T-helper 1 cell treated with Interleukin-12 subunit alpha and Interleukin-12 subunit beta and Interleukin-4 antibody, amounts not matched to agents 30 ng/mL and 1 ng/mL, for 36 hours (primary cell): Measurements from ENCODE around the gene CDC42EP5. TPM values are rescaled to one million over a fixed set of nuclear protein-coding genes. Genes with fewer than 3 reads are reported as not detected.

Experiments
- intact Hi-C: fragments of 100-400 bp; cut with micrococcal nuclease; formaldehyde crosslinking; loops from one replicate; pipeline ENCODE4 v1.15.1; 2024
- total RNA-seq: library from RNA; stranded (reverse); gene quantifications from 2 replicates; pipeline ENCODE4 v1.2.3, GENCODE V29; 2022

Gene CDC42EP5
- total RNA-seq, 1 donor from 2014 or later, result not detected

DNA sequence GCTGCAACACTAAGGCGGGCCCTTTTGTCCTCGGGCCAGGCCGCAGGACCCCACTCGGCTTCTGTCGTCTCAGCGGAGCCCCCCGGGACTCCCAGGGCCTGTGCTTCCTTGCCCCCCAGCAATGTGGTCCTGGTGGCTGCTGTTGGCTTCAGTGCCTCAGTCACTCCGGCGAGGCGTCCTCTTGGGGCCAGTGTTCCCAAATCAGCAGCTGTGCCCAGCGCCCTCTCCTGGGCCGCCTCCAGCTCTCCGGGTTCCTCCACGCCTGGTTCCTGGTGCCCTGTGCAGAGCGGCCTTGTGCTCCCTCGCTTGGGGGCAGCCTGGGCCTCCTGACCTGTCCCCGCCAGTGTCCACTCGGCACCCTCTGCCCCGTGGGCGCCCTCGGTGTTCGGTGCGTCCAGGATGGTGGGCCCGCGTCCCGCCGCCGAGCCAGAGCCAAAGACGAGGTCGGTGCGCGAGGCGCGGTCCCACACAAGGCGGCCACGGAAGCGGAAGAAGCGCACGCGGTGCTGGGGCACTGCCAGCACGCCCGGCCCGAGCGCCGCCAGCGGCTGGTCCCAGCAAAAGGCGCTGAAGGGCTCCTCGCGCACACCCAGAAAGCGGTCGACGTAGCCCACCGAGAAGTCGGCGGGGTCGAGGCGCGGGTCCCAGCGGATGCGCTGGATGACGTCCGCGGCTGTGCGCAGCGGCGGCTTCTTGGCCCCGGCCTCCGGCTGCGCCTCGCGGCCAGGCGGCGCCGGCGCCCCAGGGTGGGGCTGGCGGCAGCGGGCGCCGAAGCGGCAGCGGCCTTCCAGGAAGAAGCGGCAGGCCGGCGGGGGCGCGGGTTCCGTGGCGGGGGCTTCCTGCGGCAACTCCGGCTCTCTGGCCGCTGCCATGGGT, 10.2 kb downstream of the CDC42EP5 start:
- intact Hi-C loops, result loop anchor here (1.0 to 10.0 kb wide), 4 partner anchors 14 to 1852 kb away; partner anchors contain the start of genes LENG8, PPP6R1, RPL28 and TMEM238

DNA sequence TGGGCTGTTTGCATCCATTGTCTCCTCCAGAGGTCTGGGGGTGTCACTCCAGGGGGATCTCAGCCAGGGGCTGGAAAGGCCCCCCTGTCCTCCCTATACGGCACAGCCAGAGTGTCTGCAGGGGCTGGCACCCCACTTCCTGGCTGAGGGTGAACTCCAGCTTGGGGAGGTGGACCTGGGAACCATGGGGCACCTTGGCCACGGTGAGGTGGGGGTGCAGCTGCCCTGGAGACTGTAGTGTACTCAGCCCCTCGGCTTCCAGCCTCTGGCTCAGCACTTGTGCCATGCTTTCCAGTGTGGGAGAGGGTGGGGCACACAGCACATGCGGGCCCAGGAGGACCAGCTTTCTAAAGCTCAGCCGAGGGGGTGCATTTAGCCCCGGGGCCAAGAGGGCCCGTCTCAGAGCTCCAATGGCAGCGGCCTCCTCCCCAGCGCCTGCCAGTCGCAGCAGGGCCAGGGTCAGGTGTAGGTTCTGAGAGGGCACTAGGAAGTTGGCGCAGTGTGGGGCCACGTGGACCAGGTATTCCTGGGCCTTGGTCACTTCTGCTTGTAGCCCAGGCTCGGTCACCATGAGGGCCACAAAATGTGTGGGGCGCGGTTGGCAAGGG, 10.9 kb downstream of the CDC42EP5 start:
- intact Hi-C loops, result loop anchor here (5.0 to 10.0 kb wide), 3 partner anchors 795 to 1853 kb away; partner anchors contain the start of genes PPP6R1, RPL28, TMEM238 and ZSCAN5A

DNA sequence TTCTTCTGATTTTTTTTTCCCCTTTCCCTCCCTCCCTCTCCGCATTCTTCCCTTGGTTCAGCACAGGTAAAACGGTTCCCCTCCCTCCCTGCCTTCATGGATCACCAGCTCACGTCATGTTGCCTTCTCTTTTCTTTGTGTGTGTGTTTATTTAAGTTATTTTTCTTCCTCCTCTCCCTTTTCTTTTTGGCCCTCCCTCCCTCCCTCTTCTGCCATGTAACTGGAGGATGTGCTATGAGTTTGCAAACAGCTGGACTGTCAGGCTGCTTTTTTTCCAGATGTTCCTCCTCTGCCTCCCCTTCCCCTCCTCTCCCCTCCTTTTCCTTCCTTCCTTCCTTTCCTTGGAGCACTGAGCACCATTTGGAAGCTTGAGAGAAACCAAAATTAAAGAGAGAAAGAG, 11.5 kb downstream of the CDC42EP5 start:
- intact Hi-C loops, result loop anchor here (5.0 to 10.0 kb wide), 3 partner anchors 796 to 1853 kb away; partner anchors contain the start of genes PPP6R1, RPL28, TMEM238 and ZSCAN5A

DNA sequence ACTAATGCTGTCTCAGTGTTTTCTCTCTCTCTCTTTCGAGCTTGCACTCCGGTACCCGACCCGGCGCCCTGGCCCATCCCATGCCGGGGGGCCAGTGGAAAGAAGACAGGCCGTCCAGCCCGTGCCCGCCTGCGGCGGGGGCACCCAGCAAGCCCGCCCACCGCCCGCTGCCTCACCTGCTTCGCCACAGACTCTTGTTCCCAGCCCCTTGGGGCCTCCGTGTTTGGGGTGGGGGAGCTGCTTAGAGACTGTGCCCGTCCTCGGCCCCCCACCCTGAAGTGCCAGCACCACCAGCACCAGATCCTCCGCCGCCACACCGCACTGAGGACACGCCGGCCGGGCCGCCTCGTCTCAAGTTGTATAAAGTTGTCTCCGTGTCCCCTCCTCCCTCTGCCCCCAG, 11.9 kb downstream of the CDC42EP5 start:
- intact Hi-C loops, result loop anchor here (5.0 to 10.0 kb wide), 3 partner anchors 796 to 1854 kb away; partner anchors contain the start of genes PPP6R1, RPL28, TMEM238 and ZSCAN5A

DNA sequence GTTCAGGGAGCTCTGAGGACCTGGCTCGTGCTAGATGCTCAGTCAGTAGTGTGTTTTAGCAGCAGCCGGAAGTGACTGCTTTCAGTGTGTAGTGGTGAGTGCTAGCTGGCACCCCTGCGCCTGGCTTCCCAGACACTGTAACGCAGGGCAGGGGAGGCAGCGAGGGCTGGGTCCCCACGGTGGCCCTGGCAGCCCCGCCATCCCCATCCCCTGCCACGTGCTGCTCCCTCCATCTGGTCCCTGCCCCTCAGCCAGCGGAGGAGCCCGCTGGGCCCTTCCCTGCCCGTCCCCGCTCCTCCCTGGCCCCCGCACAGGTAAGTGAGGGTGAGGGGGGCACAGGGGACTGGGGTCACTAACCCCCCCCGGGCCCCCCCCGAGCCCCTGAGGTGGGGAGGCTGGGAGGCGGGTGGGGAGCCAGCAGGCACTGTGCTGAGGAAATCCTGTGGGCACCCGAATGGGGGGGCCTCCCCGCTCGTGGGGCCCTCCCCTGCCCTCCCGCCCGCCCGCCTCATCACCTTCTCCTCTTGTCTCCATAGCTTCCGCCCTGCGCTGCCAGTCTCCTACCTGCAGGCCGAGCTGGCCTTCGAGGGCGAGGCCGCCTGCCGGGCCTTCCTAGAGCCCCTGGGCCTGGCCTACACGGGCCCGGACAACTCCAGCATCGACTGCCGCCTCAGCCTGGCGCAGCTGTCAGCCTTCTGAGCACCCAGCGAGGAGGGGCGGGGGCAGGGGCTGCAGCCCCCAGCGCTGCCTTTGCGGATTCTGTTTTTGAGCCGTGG, 12.7 kb downstream of the CDC42EP5 start:
- intact Hi-C loops, result loop anchor here (5.0 to 10.0 kb wide), 3 partner anchors 797 to 1854 kb away; partner anchors contain the start of genes PPP6R1, RPL28, TMEM238 and ZSCAN5A

DNA sequence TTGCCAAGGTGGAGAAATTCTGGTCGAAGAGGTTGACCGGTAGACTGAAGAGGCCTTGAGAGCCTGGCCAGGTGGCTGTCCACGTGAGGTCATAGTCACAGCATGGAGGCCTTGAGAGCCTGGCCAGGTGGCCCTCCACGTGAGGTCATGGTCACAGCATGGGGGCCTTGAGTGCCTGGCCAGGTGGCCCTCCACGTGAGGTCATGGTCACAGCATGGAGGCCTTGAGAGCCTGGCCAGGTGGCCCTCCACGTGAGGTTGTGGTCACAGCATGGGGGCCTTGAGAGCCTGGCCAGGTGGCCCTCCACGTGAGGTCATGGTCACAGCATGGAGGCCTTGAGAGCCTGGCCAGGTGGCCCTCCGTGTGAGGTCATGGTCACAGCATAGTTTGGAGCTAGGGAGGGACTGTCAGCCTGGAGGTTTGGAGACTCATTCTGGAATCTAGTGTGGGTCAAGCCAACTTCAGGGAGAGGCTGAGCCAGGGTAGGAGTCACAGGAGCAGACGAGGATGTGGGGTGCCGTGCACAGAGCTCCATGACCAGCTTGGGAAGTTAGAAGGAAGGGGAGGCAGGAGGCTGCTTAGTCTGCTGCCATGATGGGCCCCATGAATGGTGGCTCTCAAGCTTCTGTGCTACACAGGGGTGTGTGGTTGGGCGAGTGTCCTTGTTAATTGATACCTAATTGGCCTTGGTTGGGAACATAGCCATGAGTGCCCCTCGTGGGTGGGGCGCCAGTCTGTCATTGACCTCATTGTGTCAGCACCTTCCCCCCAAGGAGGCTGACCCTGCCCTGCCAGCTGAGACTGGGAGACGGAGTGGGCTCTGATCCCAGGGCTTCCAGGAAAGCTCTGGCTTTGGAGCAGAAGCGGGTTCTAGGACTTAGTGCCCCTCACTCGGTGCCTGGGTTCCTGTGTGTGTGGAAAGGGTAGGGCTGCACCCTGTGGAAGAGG, 13.5 kb downstream of the CDC42EP5 start:
- intact Hi-C loops, result loop anchor here (5.0 to 10.0 kb wide), 3 partner anchors 798 to 1855 kb away; partner anchors contain the start of genes PPP6R1, RPL28, TMEM238 and ZSCAN5A

DNA sequence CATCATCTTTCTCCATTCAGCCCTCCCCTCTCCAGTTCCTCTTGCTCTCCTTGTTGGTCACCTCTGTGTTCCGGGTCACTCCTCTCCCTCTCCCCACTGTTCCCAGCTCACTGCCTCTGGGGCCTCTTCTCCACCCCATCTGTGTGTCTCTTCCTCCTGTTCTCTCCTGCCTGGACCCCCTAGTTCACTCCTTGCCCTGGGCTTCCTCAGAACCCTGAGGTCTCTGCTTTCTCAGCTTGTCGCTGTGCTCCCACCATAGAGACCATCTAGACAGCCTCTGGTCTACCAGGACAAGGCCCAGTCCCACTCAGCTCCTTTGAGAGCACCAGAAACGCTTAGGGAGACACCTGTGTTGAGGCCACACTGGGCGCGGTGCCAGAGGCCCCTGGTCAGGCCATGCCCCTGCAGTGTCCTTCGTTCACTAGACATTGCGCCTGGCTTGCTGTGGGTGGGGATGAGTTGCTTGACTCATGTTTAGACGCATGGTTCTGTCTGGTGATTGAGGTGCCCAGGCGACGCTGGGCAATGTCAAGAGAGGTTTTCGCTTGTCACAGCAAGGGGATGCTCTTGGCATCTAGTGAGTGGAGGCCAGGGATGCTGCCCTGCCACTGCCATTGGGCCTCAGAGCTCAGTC, 14.3 kb downstream of the CDC42EP5 start:
- intact Hi-C loops, result no loop called here

DNA sequence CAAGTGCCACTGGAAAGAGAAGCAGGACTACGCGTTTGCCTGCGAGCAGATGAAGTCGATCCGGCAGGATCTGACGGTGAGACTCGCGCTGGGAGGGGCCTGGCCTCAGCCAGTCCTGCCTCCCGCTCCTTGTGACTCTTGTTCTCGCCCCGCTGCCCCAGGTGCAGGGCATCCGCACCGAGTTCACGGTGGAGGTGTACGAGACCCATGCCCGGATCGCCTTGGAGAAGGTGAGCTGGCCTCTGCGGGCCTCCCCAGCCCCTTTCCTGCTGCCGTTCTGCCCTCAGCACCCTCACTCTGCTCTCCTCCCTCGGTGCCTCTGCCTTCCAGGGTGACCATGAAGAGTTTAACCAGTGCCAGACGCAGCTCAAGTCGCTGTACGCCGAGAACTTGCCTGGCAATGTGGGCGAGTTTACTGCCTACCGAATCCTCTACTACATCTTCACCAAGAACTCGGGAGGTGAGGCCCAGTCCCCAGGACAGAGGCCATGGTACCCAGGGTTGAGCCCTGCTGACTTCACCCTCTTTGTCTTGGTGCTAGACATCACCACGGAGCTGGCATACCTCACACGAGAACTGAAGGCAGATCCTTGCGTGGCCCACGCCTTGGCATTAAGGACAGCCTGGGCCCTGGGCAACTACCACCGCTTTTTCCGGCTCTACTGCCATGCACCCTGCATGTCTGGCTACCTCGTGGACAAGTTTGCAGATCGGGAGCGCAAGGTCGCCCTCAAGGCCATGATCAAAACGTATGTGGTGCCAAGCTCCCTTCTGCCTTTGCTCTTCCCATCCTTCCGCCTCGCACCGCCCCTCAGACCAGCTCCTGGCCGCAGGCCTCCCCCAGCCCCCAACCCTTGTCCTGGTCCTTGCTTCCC, 15.1 kb downstream of the CDC42EP5 start:
- intact Hi-C loops, result no loop called here

DNA sequence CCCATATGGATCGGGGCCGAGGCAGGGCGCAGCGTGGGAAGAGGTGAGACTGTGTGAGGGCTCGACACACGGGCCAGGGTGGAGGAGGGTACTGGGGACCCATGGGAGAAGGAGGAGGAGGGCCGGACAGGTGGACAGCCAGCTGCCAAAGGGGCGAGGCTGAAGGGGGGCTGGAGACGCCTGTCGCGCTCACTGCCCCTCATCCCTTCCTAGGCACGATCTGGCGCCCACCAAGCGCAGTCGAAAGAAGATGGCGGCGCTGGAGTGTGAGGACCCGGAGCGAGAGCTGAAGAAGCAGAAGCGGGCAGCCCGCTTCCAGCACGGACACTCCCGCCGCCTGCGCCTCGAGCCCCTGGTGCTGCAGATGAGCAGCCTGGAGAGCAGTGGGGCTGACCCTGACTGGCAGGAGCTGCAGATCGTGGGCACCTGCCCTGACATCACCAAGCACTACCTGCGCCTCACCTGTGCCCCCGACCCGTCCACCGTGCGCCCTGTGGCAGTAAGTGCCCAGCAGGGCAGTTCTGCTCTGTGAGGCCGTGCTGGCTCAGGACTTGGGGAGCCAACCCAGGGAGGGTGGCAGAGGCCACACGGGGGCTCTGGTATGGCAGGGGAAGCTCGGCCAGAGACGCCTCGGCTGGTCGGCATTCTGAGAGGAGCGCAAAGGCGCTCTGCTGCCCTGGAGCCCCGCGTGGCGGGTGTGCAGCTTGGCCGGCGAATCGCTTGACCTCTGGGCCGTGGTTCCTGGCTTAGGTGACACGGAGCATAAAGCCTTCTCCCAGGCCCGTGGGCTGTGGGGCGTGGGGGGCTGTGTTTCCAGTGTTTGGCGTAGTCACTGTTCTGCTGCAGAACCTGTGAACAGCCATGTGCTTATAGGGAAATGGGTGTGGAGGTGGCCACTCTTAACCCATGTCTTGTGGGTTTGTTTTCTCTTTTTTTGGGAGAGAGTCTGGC, 16.4 kb downstream of the CDC42EP5 start:
- intact Hi-C loops, result no loop called here

DNA sequence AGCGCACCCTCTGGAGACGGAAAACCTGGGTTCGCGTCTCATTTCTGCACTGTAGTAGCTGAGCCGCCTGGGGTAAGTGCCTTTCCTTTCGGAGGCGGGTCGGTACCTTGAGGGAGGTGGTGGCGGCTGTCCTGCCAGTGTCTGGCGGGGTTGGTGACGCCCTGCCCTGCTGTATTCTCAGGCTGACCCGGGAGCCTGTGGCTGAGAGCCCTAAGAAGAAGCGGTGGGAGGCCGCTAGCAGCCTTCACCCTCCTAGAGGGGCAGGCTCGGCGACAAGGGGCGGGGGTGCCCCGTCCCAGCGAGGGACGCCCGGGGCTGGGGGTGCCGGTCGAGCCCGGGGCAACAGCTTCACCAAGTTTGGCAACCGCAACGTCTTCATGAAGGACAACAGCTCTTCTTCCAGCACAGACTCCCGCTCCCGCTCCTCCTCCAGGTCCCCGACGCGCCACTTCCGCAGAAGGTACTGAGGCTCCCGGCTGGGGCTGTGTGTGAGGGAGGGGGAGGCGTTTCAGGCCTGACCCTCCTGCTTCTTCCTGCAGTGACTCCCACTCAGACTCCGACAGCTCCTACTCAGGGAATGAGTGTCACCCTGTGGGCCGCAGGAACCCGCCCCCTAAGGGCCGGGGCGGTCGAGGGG, 17.2 kb downstream of the CDC42EP5 start:
- intact Hi-C loops, result no loop called here

DNA sequence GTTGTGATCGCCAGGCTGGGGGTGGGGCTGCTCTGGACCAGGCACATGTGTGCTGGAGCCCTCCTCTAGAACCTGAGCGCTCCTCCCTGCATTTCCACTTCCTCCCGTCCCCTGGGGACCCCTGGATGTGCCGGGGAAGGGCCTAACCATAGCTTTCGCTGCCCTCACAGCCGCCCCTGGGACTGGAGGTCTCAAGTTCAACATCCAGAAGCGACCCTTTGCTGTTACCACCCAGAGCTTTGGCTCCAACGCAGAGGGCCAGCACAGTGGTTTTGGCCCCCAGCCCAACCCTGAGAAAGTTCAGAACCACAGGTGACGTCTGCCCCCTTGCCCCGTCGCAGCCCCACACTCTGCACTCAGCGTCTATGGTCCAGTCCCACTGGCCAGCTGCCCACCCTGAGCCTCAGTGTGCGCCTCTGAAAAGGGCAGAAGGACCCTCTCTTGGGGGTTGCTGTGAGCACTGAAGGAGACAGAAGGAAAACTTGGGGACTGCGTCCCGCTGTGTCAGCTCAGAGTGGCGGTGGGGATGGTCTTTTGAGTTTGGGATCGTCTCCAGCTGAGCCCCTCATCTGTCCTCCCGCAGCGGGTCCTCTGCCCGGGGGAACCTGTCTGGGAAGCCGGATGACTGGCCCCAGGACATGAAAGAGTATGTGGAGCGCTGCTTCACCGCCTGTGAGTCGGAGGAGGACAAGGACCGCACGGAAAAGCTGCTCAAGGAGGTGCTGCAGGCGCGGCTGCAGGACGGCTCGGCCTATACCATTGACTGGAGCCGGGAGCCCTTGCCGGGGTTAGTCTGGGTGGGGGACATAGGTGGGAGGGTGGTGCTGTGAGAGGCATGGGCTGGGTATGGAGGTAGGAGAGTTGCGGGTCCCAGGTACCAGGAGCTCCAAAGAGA, 18.1 kb downstream of the CDC42EP5 start:
- intact Hi-C loops, result no loop called here

DNA sequence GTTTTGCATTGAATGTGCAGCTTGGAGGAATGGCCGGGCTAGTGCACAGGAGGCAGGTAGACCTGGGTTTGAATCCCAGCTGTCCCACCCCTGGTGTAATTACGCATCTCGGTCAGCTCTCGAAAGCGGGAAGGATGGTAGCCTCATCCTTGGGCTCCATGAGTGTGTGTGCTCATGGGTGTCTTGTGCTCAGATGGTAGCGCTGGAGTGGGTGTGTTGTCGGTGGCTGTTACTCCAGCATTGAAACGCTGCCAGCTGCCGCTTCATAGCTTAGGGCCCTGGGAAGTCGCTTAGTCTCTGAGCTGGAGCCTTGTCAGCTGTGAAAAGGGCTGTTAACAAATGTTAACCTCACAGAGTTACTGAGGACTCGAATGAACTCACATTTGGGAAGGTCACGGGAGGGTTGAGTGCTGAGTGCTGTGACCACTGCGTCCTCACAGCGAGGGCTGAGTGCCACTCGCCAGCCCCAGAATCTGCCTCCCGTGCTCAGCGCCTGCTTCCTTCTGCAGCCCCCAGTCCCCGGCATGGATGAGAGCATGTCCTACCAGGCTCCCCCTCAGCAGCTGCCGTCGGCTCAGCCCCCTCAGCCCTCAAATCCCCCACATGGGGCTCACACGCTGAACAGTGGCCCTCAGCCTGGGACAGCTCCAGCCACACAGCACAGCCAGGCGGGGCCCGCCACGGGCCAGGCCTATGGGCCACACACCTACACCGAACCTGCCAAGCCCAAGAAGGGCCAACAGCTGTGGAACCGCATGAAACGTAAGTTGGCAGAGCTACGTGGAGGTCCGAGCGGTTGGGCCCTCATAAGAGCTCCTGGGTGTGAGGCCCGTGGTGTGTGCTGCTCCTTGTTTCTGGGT, 18.9 kb downstream of the CDC42EP5 start:
- intact Hi-C loops, result no loop called here

DNA sequence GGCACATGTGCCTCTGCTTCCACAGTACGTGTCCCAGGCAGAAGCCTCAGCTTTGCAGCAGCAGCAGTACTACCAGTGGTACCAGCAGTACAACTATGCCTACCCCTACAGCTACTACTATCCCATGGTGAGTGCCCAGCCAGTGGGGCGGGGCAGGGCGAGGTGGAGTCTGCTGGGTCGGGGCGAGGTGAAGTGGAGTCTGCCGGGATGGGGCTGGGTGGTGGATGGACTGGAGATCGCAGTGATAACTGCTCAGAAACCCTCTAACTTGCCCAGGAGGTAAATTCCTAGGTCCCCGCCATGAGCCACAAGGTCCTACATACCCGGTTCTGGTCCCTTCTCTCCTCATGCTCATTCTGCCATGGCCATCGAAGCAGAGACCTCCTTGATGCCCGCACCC, 20.5 kb downstream of the CDC42EP5 start:
- intact Hi-C loops, result no loop called here

DNA sequence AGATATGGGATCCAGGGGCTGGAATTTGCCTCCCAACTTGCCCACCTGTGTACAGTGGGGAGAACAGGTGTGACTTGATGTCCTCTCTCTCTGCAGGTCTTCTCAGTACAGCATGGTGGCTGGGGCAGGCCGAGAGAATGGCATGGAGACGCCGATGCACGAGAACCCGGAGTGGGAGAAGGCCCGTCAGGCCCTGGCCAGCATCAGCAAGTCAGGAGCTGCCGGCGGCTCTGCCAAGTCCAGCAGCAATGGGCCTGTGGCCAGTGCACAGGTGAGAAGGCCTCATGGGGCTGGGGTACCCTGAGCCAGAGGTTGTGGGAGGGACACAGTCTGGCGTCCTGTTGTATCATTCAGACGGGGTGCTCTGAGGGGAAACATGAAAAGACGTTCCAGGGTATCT, 21.1 kb downstream of the CDC42EP5 start:
- intact Hi-C loops, result no loop called here

DNA sequence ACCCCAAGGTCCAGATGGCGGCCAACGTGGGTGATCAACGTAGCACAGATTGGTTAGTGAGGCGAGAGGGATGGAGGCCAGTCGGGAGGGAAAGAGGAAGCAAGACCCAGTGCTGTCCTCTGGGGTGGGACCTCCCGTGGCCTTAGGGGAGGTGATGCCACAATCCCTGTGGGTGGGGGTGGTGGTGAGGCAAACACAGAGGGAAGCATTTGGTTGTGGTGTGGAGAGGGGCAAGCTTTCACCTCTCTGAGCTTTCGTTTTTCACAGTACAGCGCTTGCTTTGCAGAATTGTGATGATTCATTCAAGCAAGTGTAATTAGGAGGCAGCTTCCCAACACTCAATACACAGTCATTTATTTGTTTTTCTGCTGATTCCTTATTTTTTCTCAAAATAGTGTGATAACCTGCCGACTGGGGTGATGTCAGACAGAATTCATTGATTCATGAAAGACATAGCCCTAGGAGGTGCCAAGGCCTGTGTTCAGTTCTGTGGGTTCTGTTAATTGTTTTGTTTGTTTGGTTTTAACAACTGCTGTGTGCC, 21.7 kb downstream of the CDC42EP5 start:
- intact Hi-C loops, result no loop called here
